AG04449 (cell line): Measurements from ENCODE around the gene MICALL2.

Experiments used
- CTCF ChIA-PET: fragments of 350-600 bp; formaldehyde crosslinking; extraction: SDS; loops from one replicate; lab custom pipeline; 2021; ENCODE audit warnings: antibody characterized with exemption; lab: Yijun Ruan, JAX
- POLR2A ChIA-PET: fragments of 400-600, 350-600 bp; formaldehyde crosslinking; extraction: SDS; loops from one replicate; lab custom pipeline; 2020; ENCODE audit warnings: antibody characterized with exemption, inconsistent platforms; lab: Yijun Ruan, JAX
- DNase-seq: peaks from one replicate; pipeline ENCODE4 v3.0.0-alpha.2; 2010; ENCODE audit warnings: low read depth, low spot score
- H3K4me3 ChIP-seq: 2 replicates; pipeline ENCODE4 v1.5.1; 2011; ENCODE audit warnings: low read depth, mild to moderate bottlenecking, control low read depth, low read length
- TF ChIP-seq, protein P1 (sequence below): IDR thresholded peaks from one replicate; pipeline ENCODE4 v1.5.1; 2011; ENCODE audit warnings: mild to moderate bottlenecking, moderate library complexity, low read length, control low read depth, inconsistent platforms; ENCODE audit not compliant: insufficient read depth; ENCODE audit errors: missing control alignments

MICALL2 gene

GRCh38 chr7:1483079-1483478, 23.8 kb upstream of the MICALL2 start:
- H3K4me3 ChIP-seq: no peak overlapping the region
- no peak for DNase-seq

GRCh38 chr7:1481300-1481699, 22.0 kb upstream of the MICALL2 start:
- ChIA-PET POLR2A (no interaction called here), CTCF (no interaction called here)
- no peak for DNase-seq
- H3K4me3 ChIP-seq: no peak overlapping the region
- TF ChIP-seq, protein P1, sequence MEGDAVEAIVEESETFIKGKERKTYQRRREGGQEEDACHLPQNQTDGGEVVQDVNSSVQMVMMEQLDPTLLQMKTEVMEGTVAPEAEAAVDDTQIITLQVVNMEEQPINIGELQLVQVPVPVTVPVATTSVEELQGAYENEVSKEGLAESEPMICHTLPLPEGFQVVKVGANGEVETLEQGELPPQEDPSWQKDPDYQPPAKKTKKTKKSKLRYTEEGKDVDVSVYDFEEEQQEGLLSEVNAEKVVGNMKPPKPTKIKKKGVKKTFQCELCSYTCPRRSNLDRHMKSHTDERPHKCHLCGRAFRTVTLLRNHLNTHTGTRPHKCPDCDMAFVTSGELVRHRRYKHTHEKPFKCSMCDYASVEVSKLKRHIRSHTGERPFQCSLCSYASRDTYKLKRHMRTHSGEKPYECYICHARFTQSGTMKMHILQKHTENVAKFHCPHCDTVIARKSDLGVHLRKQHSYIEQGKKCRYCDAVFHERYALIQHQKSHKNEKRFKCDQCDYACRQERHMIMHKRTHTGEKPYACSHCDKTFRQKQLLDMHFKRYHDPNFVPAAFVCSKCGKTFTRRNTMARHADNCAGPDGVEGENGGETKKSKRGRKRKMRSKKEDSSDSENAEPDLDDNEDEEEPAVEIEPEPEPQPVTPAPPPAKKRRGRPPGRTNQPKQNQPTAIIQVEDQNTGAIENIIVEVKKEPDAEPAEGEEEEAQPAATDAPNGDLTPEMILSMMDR: no peak

More at GRCh38 chr7:1483079-1483478, 23.8 kb upstream of the MICALL2 start:
- POLR2A ChIA-PET: no interaction called here
- CTCF ChIA-PET: interaction anchor here (1.1 kb wide), 1 partner anchor 9 kb away, joined by 6 read pairs; no protein-coding TSS in a partner anchor
- TF ChIP-seq, protein P1: no peak

DNA sequence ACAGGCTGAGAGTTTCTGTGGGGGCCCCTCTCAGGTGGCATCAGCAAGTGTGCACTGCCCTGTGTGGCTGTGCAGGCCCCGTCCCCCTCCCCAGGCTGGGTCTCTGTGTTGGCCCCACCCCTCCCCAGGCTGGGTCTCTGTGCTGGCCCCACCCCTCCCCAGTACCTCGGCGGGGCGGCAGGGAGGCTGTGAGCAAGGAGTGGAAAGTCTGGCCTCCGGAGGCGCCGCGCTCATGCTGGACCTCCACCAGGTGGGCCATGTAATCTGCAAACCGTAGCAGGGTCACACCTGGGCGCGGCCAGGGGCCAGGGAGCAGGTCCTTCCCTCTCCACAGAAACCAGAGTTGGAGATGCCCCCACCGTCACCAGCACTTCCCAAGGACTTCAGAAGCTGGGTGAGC, 21.4 kb upstream of the MICALL2 start:
- H3K4me3 ChIP-seq: no peak overlapping the region
- ChIA-PET POLR2A (no interaction called here), CTCF (interaction anchor here (1.2 kb wide), 1 partner anchor 9 kb away, joined by 3 read pairs; no protein-coding TSS in a partner anchor)
- no peak for DNase-seq
- TF ChIP-seq, protein P1: no peak

- DNase-seq: no peak
- ChIA-PET CTCF (interaction anchor here (1.1 kb wide), 1 partner anchor 11 kb away, joined by 3 read pairs; no protein-coding TSS in a partner anchor), POLR2A (no interaction called here)
- TF ChIP-seq, protein P1: no peak
- no peak overlapping the region for H3K4me3 ChIP-seq
Observed at GRCh38 chr7:1479287-1479686, 20.0 kb upstream of the MICALL2 start.

DNA sequence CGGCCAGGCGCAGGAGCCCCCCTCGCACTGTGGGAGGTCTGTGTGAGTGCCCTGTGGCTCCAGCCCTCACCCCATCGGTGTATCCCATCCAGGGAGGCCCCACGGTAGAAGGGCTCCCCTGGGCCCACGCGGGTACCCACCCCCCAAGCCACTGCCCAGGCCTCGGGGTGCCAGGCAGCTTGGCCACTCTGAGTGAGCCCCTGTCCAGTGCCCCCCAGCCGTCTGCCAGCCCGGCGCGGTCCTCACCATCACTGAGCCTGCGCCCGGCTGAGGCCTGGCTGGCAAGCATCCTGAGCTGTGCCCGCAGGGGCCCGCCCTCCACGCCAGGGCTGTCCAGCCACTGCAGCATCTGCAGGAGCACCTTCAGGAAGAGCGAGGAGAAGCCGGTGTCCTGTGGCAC, 19.2 kb upstream of the MICALL2 start:
- H3K4me3 ChIP-seq: no peak overlapping the region
- ChIA-PET POLR2A (no interaction called here), CTCF (interaction anchor here (0.9 to 1.3 kb wide), 3 partner anchors 12 to 285 kb away, joined by 3 read pairs; no protein-coding TSS in a partner anchor)
- TF ChIP-seq, protein P1: no peak
- no peak for DNase-seq

DNA sequence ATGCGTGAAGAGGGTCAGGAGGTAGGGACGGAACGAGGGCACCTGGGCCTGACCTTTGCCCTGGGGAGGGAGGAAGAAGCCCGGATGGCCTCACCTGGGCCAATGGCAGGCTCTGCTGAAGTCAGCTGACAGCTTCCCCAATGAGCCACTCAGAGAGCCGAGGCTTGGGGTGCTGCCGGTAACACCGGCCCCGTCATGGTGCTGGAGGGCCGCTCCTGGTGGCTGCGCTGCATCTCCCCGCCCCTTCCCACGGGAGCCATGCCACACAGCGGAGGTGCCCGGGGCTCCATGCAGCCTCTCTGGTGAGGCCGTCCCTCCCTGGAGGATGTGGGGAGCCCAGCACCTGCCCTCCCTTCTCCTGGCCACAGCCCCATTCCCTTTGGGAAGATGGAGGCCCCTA, 17.6 kb upstream of the MICALL2 start:
- DNase-seq: no peak
- CTCF ChIA-PET: interaction anchor here (3.4 to 4.9 kb wide), 2 partner anchors 11 to 284 kb away, joined by 20 to 40 read pairs; no protein-coding TSS in a partner anchor
- no peak overlapping the region for H3K4me3 ChIP-seq
- TF ChIP-seq, protein P1: no peak
- POLR2A ChIA-PET: no interaction called here
